Lower leg skin (tissue), 4 donors: Measurements from ENCODE around the gene CCL22. TPM values are rescaled to one million over a fixed set of nuclear protein-coding genes. Genes with fewer than 3 reads are reported as not detected.

Source experiments
- DNase-seq, 2 donors: peaks; one replicate each; pipeline ENCODE4 v3.0.0-alpha.2; 2019; ENCODE audit warnings: low spot score in 2 of 2
- H3K4me3 ChIP-seq: fragments of 200-600 bp; sonication (generic); 2 replicates; pipeline ENCODE4 v1.5.1; 2017; ENCODE audit warnings: mild to moderate bottlenecking, low read depth; ENCODE audit not compliant: poor library complexity, severe bottlenecking
- CTCF ChIP-seq, 3 donors: fragments of 450-650 bp; IDR thresholded peaks; one replicate each; pipeline ENCODE4 v1.5.1; 2016; ENCODE audit warnings: antibody characterized with exemption in 3 of 3, mild to moderate bottlenecking in 3 of 3, moderate library complexity in 2 of 3
- POLR2A ChIP-seq, 2 donors: fragments of 450-650 bp; IDR thresholded peaks; one replicate each; pipeline ENCODE4 v1.6.1; 2016 to 2017; ENCODE audit warnings: antibody characterized with exemption in 2 of 2, mild to moderate bottlenecking in 1 of 2, moderate library complexity in 1 of 2
- WGBS, 2 donors: methylation state at CpG; one replicate each; pipeline ENCODE4 v1.1.5; 2018; 5-methylcytosine and 5-hydroxymethylcytosine counted together
- intact Hi-C: fragments of 100-400 bp; cut with DNase I; formaldehyde crosslinking; loops from one replicate; pipeline ENCODE4 v1.15.0; 2023; ENCODE audit warnings: low total_unique reads
- total RNA-seq, 4 donors: library from RNA; depleted of rRNA; stranded (reverse); fragments of >200 nt; gene quantifications; one replicate each; pipeline ENCODE4 v1.1.0, GENCODE V29; 2016

The CCL22 gene
- 10 to 100 TPM in 1 of 4 donors, 1 to 10 TPM in 2, under 1 TPM in 1; 0.99 to 10.1 (median 2.0) TPM for total RNA-seq

GRCh38 chr16:57358527-57359095 lies at the start of gene CCL22:
CCL22 (plus strand) TSS chr16:57358783; CDS start chr16:57358817, 34 bp downstream.
- 75 to 84% methylated on average over 9 of the region's 9 CpGs for whole genome bisulfite sequencing, 2 donors
- intact Hi-C loops, result loop anchor here (2.0 kb wide), 1 partner anchor 52 kb away; no protein-coding TSS in a partner anchor

GRCh38 chr16:57310801-57311200 lies 47.8 kb upstream of the CCL22 start:
- intact Hi-C loops, result no loop called here
- no peak for TF ChIP-seq CTCF (IDR thresholded peaks at IDR 0.05)
- TF ChIP-seq POLR2A (IDR thresholded peaks at IDR 0.05), result no peak
- WGBS, 2 donors, result 34 to 46% methylated on average over 4 of the region's 4 CpGs
- DNase-seq, result peak in 1 of 2 donors; percentile 73
- no peak overlapping the region for H3K4me3 ChIP-seq

More at GRCh38 chr16:57358527-57359095, at the start of gene CCL22:
- DNase-seq, result peak in 1 of 2 donors; percentile 82
- TF ChIP-seq POLR2A (IDR thresholded peaks at IDR 0.05) (no peak), CTCF (IDR thresholded peaks at IDR 0.05) (no peak)
- H3K4me3 ChIP-seq, result no peak within 1 kb of the TSS

- WGBS, 2 donors, result 90 to 98% methylated on average over 2 of the region's 2 CpGs
- no peak overlapping the region for H3K4me3 ChIP-seq
- intact Hi-C loops, result no loop called here
- TF ChIP-seq CTCF (IDR thresholded peaks at IDR 0.05) (no peak), POLR2A (IDR thresholded peaks at IDR 0.05) (no peak)
- no peak for DNase-seq
These were observed 45.1 kb upstream of the CCL22 start for GRCh38 chr16:57313509-57313908.

GRCh38 chr16:57314161-57314785 lies 44.3 kb upstream of the CCL22 start:
- TF ChIP-seq POLR2A (IDR thresholded peaks at IDR 0.05) (no peak), CTCF (IDR thresholded peaks at IDR 0.05) (no peak)
- WGBS, 2 donors, result 73 to 77% methylated on average over 1 of the region's 1 CpG
- intact Hi-C loops, result no loop called here
- H3K4me3 ChIP-seq, result no peak overlapping the region
- DNase-seq, result peak in 1 of 2 donors; percentile 50

- 53 to 64% methylated on average over 7 of the region's 7 CpGs for WGBS, 2 donors
- TF ChIP-seq CTCF (IDR thresholded peaks at IDR 0.05) (no peak), POLR2A (IDR thresholded peaks at IDR 0.05) (no peak)
- peak in 1 of 2 donors; percentile 77 for DNase-seq
- no peak overlapping the region for H3K4me3 ChIP-seq
- intact Hi-C loops, result no loop called here
These were observed 43.2 kb upstream of the CCL22 start for GRCh38 chr16:57315416-57315815.
